ENCODE measurements around the gene ARFGEF2.

Gene ARFGEF2

DNA sequence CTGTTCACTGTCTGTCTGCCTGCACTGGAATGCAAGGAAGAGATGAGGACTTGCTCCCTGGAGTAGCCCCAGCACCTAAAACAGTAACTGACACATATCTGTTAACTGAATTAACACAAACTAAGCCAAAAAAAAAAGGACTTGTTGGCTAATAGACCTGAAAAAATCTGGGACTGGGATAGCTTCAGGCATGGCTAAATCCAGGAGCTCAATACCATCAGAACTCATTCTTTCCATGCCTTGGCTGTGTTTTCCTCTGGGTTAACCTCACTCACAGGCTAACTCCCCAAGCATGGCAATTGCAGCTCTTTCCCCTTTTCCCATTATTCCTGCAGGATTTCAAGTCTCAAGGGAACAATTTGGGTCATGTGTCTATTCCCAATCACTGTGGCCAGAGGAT, 21.6 kb upstream of the ARFGEF2 start:
- DNase-seq: no peak

DNA sequence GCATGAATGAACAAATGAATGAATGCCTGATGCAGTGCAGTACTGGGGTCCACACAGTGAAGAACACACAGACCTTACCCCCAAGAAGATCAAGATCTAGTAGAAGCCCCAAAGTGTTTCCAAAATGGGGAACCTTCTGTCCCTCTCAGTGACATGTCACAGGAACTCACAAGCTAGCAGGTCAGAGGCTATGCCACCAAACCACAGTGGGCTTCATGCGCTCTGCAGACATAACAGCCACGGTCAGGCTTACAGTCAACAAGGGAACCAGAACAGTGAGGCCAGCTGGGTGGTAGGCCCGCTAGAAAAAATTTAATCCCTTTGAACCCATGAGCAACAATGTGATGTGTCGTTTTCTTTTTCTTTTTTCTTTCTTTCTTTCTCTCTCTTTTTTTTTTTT, 20.2 kb upstream of the ARFGEF2 start:
- no peak for DNase-seq

DNA sequence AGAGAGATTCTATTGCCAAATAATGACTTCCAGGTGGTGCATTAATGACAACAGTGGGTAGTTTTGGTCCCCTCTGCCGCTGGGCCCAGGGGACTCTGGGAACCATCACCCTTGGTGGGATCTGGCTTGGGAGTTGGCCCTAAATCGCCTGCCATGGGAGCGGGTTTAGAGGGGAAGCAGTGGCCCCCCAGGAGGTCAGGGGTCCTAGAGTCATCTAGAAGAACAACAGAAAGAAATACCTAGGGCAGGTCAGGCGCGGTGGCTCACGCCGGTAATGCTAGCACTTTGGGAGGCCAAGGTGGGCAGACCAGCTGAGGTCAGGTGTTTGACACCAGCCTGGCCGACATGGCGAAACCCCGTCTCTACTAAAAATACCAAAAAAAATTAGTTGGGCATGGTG, 17.8 kb upstream of the ARFGEF2 start:
- no peak for DNase-seq

DNA sequence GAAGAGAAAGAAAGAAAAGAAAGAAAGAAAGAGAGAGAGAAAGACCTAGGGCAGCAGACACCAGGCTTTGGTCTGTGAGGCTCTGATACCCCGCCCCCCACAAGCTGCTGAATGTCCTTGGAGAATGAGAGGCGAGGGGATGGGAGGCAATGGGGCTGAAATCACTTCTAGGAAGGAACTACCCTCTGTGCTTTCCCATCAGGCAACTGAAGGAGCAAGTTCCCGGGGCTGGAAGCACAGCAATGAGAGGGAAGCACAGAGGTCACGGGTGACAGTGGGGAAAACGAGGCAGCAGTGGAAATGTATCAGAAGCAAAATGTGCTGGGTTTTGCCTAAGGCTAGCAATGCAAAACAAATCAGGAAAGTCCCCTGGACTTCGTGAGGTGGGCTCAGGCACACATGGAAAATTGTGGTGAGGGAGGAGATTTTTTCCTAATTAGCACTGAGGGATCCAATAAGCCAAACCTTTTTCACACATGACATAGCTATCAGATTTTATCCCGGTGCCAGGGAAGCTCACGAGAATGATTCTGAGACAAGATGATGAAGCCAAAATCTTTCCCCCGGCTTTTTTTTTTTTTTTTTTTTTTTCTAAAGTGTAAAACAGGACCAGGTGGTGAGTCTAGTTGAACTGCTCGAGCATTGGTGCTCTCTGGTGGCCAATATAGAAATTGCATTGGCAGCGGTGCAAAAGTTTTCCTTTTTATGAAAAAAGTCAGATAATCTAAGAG, 16.8 kb upstream of the ARFGEF2 start:
- DNase-seq: peak; percentile 76

DNA sequence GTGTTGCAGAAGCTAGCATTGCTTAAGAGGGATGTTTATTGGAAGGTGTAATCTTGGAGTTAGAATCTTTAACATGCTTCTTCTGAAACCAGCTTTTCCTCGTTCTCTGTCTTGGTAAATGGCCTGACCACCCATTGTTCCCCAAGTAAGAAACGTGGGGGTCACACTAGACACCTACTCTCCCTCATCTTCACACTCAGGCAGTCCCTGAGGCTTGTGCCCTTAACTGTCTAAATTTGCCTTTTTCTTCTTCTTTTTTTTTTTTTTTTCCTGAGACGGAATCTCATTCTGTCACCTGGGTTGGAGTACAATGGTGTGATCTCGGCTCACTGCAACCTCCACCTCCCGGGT, 16.2 kb upstream of the ARFGEF2 start:
- DNase-seq: no peak

DNA sequence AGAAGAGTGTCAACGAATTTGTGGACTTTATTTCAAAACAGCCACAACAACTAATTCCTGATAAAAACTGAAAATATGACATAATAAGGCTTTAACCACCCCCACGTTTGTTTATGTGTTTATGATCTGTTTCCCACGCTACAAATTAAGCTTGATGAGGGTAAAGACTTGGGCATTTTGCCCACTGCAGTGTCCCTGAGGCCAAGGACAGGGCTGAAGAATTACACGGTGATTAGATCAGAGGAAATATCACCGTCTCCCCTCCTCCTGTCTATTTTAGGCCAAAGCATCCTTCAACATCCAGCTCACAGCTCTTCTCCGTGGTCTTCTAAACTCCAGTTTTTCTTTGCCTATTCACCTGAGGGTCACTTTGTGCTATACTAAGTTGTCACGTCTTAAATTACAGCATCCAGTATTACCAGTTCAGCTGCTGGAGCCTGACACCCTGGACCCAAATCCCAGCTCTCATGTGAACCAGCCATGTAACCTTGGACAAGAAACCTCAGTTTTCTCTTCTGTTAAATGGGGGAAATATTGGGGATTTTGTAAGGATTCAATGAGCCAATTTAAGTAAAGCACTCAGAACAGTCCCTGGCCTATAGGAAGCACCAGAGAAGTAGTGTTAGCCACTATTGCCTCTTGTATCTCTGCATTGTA, 15.2 kb upstream of the ARFGEF2 start:
- no peak for DNase-seq

DNA sequence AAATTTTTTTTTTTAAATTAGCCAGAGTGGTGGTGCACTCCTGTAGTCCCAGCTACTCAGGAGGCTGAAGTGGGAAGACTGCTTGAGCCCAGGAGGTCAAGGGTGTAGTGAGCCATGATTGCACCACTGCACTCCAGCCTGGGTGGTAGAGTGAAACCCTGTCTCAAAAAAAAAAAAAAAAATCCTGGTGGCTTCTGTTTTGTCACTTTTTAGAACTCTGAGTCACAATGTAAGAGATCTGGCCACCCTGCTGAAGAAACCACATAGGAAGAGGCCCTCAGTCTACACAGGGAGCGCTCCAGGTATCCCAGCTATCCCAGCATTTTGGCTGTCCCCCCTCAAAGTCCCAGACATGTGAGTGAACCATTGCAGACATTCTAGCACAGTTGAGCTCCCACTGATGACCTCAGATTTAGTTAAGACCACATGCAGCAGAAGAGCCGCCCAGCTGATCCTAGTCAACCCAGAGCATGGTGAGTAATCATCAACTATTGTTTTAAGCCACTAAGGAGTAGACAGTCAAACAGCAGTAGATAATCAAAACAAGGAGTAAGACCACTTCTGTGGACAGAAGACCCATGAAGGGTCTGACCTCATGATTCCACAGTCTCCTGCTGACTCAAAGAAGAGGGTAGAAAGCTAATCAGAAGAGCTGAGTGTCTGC, 12.7 kb upstream of the ARFGEF2 start:
- no peak for DNase-seq

DNA sequence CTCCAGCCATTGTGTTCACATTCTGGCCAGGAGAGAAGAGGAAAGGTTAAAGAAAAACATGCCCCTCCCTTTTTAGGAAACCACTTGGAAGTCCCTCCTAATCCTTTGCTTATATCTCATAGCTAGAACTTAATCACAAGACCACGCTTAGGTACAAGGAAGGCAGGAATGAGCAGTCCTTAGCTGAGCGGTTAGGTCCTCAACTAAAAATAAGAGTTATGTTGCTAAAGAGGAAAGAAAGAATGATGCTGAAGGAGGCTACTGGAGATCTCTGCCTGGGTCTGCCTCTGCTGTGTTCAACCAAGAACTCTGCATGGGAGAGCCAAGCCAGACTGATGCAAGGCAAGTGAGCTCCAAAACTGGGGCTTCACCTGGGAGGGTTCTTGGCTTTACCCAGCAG, 11.6 kb upstream of the ARFGEF2 start:
- DNase-seq: no peak

DNA sequence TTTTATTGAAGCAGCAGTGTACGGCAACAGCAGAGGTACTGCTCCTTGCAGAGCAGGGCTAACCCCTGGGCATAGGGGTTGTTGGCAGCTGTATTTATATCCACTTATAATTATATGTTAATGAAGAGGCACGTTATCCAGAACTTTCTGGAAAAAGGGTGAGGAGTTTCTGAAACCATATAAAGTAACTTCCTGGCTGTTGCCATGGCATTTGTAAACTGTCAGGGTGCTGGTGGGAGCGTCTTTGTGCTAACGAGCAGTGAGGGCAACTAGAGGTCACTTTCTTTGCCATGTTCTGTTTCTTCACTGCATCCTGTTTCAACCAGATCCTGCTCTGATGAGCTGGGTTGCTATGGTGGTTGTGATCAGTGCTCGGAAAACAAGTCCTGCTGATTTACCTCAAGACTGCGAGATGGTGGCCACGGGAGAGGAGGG, 11.1 kb upstream of the ARFGEF2 start:
- peak; percentile 65 for DNase-seq

DNA sequence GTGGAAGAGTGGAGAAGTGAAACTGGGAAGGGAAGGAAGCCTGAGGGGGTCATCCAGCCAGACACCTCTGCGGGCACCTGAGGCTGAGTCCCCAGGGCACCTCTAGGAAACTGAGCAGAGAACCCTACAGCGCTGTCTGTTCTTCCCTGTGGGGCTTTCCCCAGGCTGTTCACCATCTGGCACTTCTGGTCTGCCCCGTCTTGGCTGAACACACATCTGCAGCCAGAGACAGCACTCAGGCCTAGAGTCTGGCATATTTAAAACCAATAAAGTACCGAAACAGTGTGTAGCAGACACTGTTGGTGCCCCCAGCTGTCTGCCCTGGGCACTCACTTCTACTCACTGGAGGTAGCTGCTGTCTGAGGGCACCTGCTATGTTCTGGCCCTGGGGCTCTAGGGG, 9.4 kb upstream of the ARFGEF2 start:
- DNase-seq: no peak

DNA sequence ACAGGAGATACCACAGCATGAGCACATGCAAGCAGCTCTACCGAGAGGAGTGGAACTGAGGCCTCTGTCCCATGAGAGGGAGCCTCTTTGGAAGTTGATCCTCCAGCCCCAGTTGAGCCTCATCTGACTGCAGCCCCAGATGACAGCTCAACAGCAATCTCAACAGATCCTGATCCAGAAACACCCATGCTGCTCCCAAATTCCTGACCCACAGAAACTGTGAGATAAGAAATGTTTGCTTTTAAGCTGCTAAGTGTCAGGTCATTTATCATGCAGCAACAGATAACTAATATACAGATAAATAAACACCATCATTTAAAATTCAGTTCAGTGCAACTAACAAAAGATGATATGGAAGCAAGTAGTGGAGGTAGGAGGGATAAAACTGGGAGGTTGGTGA, 4.8 kb upstream of the ARFGEF2 start:
- no peak for DNase-seq

DNA sequence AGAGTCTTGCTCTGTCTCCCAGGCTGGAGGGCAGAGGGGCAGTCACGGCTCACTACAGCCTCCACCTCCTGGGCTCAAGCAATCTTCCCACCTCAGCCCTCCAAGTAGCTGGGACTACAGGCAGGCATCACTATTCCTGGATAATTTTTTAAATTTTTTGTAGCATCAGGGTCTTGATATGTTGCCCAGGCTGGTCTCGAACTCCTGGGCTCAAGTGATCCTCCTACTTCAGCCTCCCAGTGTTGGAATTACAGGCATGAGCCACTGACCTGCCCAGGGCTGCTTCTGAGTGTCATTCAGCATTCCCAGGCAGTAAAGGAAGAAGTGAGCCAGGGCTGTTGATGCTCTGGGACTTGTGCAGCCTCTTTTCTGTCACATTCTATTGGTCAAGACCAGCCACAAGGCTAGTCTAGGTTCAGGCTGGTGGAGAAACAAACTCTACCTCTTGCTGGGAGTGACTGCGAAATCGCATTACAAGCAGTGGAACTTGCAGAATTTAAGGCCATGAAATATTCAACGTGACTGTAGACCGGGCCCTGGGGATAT, 2.1 kb upstream of the ARFGEF2 start:
- DNase-seq: no peak

DNA sequence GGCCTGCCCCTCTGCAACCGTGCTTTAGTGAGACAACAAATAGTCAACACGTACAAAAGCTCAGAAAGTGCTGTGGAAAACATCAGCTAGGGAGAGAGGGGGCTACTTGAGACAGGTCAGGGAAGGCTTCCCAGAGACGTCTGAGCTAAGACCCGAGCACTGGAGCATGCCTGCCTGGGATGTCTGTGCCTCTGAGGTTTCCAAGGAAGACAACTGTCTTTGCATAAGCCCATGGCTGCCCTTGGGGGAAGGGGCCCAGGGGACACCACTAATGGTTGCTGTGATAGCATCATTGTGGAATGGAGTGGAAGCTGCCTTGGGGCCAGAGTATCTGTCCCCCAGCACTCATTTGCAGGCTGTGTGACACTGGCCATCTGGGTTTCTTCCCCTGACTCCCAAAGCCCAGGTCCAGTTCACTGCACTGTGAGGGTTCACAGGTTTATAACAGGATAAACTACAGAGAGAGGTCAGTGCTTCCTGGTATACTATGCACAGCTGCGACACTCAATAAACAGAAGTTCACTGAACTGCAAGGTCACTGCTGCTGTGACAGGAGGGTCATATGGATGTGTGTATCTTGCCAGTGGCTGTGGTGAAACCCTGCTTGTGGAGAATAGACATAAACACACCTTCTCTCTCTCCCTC, 1.5 kb upstream of the ARFGEF2 start:
- no peak for DNase-seq

DNA sequence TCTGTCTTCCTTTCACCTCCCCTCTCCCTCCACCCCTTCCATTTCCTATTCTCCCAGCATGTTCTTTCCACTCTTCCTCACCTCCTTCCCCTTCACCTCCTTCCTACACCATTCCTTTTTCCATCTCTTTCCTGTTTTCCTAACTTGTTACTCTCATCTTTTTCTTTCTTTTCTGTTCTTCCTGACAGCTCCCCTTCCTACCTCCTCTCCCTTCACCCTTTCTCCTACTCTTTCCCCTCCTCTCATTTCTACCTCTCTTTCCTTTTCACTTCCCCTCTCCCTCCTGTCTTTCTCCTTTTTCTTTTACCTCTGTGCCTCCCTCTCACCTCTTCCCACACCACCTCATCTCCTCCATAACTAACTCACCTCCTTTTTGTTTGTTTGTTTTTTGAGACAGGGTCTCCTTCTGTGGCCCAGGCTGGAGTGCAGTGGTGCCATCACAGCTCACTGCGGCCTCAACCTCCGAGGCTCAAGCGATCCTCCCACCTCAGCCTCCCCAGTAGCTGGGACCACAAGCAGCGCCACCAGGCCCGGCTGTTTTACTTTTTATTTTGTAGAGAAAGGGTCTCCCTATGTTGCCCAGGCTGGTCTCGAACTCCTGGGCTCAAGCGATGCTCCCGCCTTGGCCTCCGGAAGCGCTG, 864 bp upstream of the ARFGEF2 start:
- no peak for DNase-seq

DNA sequence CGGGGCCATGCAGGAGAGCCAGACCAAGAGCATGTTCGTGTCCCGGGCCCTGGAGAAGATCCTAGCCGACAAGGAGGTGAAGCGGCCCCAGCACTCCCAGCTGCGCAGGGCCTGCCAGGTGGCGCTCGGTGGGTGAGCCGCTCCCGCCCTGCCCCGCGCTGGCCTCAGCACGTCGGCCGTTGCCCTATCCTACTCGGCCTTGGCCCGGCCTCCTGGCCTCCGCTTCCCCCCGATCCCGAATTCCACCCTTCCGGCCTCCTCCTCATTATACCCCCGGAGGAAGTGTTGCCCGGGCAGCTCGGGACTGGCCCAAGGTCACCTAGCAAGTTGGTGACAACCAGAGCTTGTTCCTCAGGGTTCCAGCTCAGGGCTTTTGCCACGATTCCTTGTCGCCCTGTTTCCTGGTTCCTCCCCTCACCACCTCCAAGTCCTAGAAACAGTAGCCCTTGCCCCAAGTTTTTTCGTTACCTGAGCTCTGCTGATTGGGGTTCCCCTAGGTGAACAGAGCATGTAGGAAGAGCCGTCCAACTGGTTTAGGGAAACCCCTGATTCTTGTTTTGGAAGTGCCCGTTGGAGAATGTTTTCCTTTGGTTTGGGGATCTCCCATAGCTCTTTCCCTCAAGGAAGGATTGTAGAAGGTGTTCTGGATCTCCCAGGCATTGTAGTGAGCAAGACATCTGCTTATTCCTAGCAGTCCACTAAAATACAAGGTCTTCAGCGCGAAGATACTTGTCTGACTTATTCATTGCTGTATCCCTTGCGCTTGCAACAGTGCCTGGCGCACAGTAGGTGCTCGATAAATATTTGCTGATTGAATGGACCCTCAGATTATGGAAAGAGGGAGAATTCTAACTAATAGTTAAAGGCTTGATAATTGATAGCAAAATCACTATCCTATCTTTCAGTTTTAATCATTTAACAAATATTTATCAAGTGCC, 641 bp downstream of the ARFGEF2 start:
- DNase-seq: peak; percentile 28

DNA sequence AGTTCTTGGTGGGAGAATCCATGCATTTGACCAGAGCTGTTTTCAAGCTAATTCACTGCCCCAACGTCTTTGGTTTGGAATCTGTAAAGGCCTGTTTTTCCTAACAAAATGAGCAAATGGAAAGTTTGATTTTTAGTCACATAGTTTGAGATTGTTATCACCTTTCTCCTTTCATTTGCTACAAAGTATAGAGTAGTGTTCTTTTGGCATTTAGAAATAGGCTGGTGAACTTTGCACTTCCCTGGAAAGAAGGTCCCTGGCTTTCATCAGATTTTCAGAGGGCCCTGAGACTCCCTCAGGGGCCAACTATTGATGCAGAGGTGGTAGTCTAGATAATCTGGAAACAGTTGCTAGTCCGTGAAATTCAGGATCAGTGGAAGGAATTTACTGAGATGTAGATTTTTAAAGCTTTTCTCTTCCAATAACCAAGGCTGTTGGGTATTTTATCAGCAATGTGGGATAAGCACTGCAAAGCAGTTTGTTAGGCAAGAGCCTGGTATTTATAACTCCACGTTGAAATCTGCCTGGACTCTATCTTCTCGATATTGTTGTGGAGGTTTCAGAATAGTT, 1.7 kb downstream of the ARFGEF2 start:
- no peak for DNase-seq

DNA sequence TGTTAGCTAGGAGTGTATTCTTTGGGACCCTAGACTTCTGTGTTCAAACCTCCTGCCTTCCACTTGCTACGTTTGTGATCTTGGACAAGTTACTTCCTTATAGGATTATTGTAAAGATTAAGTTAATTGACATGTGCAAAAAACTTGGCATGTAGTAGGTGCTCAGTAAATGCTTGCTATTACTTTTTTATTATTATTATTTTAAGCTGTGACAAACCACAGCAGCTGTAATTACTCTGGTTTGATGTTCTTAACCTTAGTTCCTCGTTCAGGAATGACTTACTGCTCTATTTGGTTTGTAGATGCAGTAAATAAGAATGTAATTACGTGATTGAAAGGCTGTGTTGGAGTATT, 3.2 kb downstream of the ARFGEF2 start:
- DNase-seq: no peak

DNA sequence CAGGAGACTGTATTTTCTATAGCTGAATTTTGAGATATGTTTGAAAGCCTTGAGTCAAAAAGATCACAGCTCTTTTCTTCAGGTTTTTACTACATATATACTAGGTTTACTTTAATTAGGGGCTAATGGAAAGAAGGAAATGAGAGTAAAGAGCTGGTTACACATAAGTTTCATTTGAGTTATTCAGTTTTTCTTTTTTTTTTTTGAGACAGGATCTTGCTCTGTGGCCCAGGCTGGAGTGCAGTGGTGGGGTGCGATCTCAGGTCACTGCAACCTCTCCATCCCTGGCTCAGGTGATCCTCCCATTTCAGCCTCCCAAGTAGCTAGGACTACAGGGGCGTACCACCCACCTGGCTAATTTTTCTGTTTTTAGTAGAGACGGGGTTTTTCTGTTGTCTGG, 4.8 kb downstream of the ARFGEF2 start:
- DNase-seq: no peak

DNA sequence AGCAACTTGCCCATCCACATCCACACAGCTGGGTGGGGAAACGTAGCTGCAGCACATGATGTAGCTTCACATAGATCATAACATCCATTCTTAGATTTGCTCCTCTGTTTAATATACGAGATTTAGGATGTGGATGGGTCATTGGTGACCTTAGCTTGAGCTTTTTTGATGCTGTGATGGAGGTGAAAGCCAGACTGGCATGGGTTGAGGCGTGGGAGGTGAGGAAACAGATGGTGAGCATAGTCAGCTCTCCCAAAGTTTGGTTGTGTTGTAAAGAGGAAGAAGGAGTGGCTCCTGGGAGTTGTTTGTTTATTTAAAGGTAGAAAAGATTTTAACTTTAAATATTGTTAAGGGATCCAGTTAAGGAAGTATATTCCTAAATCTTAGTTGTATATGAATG, 5.3 kb downstream of the ARFGEF2 start:
- no peak for DNase-seq

DNA sequence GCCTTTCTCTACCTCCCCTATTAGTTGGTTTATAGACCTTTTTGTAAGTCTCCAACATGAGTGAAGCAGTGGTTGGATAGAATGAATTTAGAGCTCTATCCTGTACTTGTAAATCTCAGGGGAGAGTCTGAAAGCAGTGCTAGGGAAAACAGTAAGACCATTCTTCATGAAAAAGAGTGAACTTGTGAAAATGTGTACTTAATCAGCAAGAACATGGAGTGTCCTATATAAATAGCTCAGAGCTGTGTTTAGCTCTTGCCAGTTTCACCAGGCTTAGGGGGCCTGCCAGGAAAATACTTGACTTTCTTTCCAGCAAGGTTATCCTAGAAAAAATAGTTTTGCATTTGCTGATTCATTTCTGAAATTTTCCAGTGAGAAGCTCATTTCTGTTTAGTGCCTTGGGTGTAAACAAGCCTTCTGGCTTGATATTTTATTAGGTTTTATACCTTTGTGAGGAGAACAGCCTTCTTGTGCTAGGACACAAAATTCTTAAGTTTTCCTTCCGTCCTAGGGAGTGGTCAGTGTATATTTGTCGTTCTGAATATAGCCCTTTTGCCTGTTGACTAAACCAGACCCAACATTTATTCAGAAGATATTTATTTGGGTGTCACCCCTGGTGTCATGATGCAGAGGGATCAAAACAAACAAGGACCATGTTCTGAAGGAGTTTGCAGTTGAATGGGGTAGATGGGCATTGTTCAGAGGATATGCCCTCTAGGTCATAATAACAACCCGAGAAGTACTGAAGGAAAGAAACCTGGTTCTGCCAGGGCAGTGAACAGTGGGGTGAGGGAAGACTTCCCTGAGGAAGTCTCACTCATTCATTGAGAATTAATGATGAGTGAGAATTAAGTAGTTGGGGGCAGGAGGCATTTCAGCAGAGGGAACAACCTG, 7.6 kb downstream of the ARFGEF2 start:
- no peak for DNase-seq

DNA sequence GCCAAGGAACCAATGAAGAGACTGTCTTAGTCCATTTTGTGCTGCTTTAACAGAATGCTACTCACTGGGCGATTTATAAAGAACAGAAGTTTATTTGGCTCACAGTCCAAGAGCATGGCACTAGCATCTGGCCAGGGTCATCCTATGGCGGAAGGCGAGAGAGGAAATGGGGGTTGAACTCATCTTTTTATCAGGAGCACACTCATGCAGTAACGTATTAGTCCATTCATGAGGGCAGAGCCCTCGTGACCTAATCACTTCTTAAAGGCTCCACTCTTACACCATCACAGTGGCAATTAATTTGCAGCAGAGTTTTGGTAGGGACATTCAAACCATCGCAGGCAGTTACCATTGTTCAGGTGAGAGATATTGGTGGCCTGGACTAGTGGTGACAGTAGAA, 8.5 kb downstream of the ARFGEF2 start:
- DNase-seq: no peak

All from CD4-positive, alpha-beta T cell treated with Interleukin-12 subunit alpha and Interleukin-12 subunit beta, for 1 hour (primary cell).